LNCaP clone FGC (cell line): ENCODE data around the gene CCR3.

Source experiments
- DNase-seq: peaks from one replicate; pipeline ENCODE4 v3.0.0-alpha.2; 2011; ENCODE audit warnings: low read depth
- H3K4me3 ChIP-seq: 2 replicates; pipeline ENCODE4 v1.5.1; 2011; ENCODE audit warnings: mild to moderate bottlenecking, low read depth, low read length, control low read depth
- TF ChIP-seq, protein P1 (sequence below): IDR thresholded peaks from 2 replicates; pipeline ENCODE4 v1.5.1; 2012; ENCODE audit warnings: mild to moderate bottlenecking; ENCODE audit not compliant: control insufficient read depth, insufficient read depth; ENCODE audit errors: extremely low read depth

CCR3 gene

GRCh38 chr3:46252980-46253379, 10.7 kb downstream of the CCR3 start:
- TF ChIP-seq, protein P1, sequence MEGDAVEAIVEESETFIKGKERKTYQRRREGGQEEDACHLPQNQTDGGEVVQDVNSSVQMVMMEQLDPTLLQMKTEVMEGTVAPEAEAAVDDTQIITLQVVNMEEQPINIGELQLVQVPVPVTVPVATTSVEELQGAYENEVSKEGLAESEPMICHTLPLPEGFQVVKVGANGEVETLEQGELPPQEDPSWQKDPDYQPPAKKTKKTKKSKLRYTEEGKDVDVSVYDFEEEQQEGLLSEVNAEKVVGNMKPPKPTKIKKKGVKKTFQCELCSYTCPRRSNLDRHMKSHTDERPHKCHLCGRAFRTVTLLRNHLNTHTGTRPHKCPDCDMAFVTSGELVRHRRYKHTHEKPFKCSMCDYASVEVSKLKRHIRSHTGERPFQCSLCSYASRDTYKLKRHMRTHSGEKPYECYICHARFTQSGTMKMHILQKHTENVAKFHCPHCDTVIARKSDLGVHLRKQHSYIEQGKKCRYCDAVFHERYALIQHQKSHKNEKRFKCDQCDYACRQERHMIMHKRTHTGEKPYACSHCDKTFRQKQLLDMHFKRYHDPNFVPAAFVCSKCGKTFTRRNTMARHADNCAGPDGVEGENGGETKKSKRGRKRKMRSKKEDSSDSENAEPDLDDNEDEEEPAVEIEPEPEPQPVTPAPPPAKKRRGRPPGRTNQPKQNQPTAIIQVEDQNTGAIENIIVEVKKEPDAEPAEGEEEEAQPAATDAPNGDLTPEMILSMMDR = no peak
- no peak for DNase-seq

GRCh38 chr3:46258525-46258924, 16.3 kb downstream of the CCR3 start:
- no peak for DNase-seq
- no peak overlapping the region for H3K4me3 ChIP-seq
- TF ChIP-seq, protein P1 = no peak

More at GRCh38 chr3:46252980-46253379, 10.7 kb downstream of the CCR3 start:
- no peak overlapping the region for H3K4me3 ChIP-seq

GRCh38 chr3:46261926-46262594, 19.8 kb downstream of the CCR3 start:
- TF ChIP-seq, protein P1 = no peak
- no peak for DNase-seq
- no peak overlapping the region for H3K4me3 ChIP-seq

DNA sequence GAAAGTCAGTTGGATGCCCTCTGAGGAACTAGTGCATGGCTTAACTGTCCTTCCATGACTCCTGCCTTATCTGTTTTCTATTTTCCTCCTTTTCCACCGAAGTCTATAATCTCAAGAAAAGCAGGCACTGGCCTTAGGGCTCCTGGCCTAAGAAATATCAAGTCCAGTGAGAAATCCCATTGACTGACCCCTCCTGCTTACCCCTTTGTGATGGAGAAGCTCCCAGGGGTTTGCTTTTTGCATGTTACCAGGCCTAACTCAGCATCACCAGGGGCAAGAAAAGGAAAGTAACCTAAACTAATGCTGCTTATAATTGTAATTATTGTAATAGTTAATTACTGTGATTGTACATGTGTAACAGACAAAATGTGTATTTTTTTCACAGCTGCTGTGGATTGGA, 21.7 kb downstream of the CCR3 start:
- no peak for DNase-seq
- TF ChIP-seq, protein P1 = no peak
- no peak overlapping the region for H3K4me3 ChIP-seq

- TF ChIP-seq, protein P1 = no peak
- DNase-seq = no peak
Observed at GRCh38 chr3:46266598-46266997, 24.3 kb downstream of the CCR3 start.

GRCh38 chr3:46269556-46269955, 27.3 kb downstream of the CCR3 start:
- DNase-seq = no peak

More at GRCh38 chr3:46266598-46266997, 24.3 kb downstream of the CCR3 start:
- H3K4me3 ChIP-seq = no peak overlapping the region

GRCh38 chr3:46270474-46270873, 28.2 kb downstream of the CCR3 start:
- H3K4me3 ChIP-seq = no peak overlapping the region
- DNase-seq = no peak
- TF ChIP-seq, protein P1 = no peak

More at GRCh38 chr3:46269556-46269955, 27.3 kb downstream of the CCR3 start:
- no peak overlapping the region for H3K4me3 ChIP-seq
- TF ChIP-seq, protein P1 = no peak
